GM12878 (cell line): ENCODE data around the gene MPV17. TPM values are rescaled to one million over a fixed set of nuclear protein-coding genes. Genes with fewer than 3 reads are reported as not detected.

Source experiments
- ATAC-seq: fragments of 200-7000 bp; cut with Tn5 transposase; 3 replicates; pipeline ENCODE4 v1.9.1; 2020; ENCODE audit warnings: mild to moderate bottlenecking, moderate library complexity
- BruUV-seq: library from RNA; stranded (reverse); fragments of 400-500 nt; replicated peaks from 2 replicates; lab custom pipeline; 2021; lab: Mats Ljungman, UMichigan
- CTCF ChIA-PET: fragments of 300-600 bp; sonication (Branson Sonifier 250); formaldehyde crosslinking; extraction: SDS; loops from one replicate; lab custom pipeline; 2021; ENCODE audit warnings: inconsistent platforms; lab: Yijun Ruan, JAX
- POLR2A ChIA-PET: fragments of 350-600 bp; formaldehyde crosslinking; extraction: SDS; loops from one replicate; lab custom pipeline; 2021; ENCODE audit warnings: inconsistent platforms; lab: Charles Lee
- RAD21 ChIA-PET: fragments of 300-600 bp; sonication (Branson Sonifier 250); formaldehyde crosslinking; loops from one replicate; lab custom pipeline; 2023; ENCODE audit warnings: antibody characterized with exemption; ENCODE audit not compliant: unreplicated experiment; lab: Charles Lee
- SMC1A ChIA-PET: fragments of 300-600 bp; sonication (Branson Sonifier 250); formaldehyde crosslinking; loops from one replicate; lab custom pipeline; 2023; ENCODE audit not compliant: unreplicated experiment, uncharacterized antibody; lab: Charles Lee
- DNase-seq: peaks from one replicate; pipeline ENCODE4 v3.0.0-alpha.2; 2011; ENCODE audit warnings: low read depth, low spot score
- FAIRE-seq: peaks from 3 replicates; lab custom pipeline; 2011; peaks lifted over from hg19 to GRCh38; lab: Jason Lieb, UNC
- H2AFZ ChIP-seq: 2 replicates; pipeline ENCODE4 v1.6.0; 2011; ENCODE audit warnings: low read depth, low read length, control low read depth; ENCODE audit not compliant: control insufficient read depth
- H3K27ac ChIP-seq: 2 replicates; pipeline ENCODE4 v1.5.1; 2011; ENCODE audit warnings: control low read depth; ENCODE audit not compliant: control insufficient read depth, insufficient read depth
- H3K27me3 ChIP-seq, 2 experiments: replicated peaks in 1 of 2; 2 replicates each; pipeline versions ENCODE4 v1.6.0 to v1.6.1; 2011; ENCODE audit warnings: low read length in 1 of 2; ENCODE audit not compliant: control insufficient read depth in 2 of 2, insufficient read depth in 2 of 2
- H3K36me3 ChIP-seq, 2 experiments: 2 replicates each; pipeline ENCODE4 v1.5.1; 2011; ENCODE audit warnings: low read length in 1 of 2; ENCODE audit not compliant: control insufficient read depth in 2 of 2, insufficient read depth in 2 of 2
- H3K4me1 ChIP-seq: 2 replicates; pipeline ENCODE4 v1.6.1; 2011; ENCODE audit warnings: mild to moderate bottlenecking, low read length, moderate library complexity, mixed read lengths; ENCODE audit not compliant: control insufficient read depth, insufficient read depth
- H3K4me2 ChIP-seq: 2 replicates; pipeline ENCODE4 v1.6.0; 2011; ENCODE audit warnings: control low read depth; ENCODE audit not compliant: control insufficient read depth, insufficient read depth
- H3K4me3 ChIP-seq: fragments of 200-600 bp; sonication (generic); 2 replicates; pipeline ENCODE4 v1.5.1; 2016
- H3K79me2 ChIP-seq: 2 replicates; pipeline ENCODE4 v1.6.0; 2011; ENCODE audit warnings: low read length; ENCODE audit not compliant: control insufficient read depth, insufficient read depth
- H3K9ac ChIP-seq: 2 replicates; pipeline ENCODE4 v1.8.0; 2011; ENCODE audit warnings: low read length, control low read depth, mixed read lengths; ENCODE audit not compliant: control insufficient read depth, insufficient read depth
- H3K9me3 ChIP-seq: replicated peaks from 3 replicates; pipeline ENCODE4 v1.5.1; 2011; ENCODE audit warnings: mild to moderate bottlenecking, low read length; ENCODE audit not compliant: control insufficient read depth, insufficient read depth
- H4K20me1 ChIP-seq: 2 replicates; pipeline ENCODE4 v1.6.0; 2011; ENCODE audit not compliant: control insufficient read depth, insufficient read depth
- ZBTB11 ChIP-seq: fragments of 450-650 bp; formaldehyde crosslinking; IDR thresholded peaks from 2 replicates; pipeline ENCODE4 v1.5.0; 2022; ENCODE audit warnings: mild to moderate bottlenecking, missing genetic modification characterization
- WGBS: methylation state at CpG from one replicate; pipeline ENCODE4 v1.1.6; 2016; ENCODE audit warnings: low lambda C conversion rate; ENCODE audit not compliant: insufficient replicate concordance, insufficient coverage; ENCODE audit errors: missing lambda C conversion rate; 5-methylcytosine and 5-hydroxymethylcytosine counted together
- in situ Hi-C: fragments of 300-500 bp; cut with MboI; formaldehyde crosslinking; loops from 9 replicates; pipeline ENCODE4 v1.14.3; 2018; ENCODE audit warnings: mixed read lengths
- intact Hi-C: fragments of 100-400 bp; cut with micrococcal nuclease; formaldehyde crosslinking; loops from one replicate; pipeline ENCODE4 v1.14.2; 2022; ENCODE audit not compliant: unreplicated experiment
- polyA plus RNA-seq, 11 experiments: library from polyadenylated mRNA; depleted of rRNA in 4 of 11; unstranded in 6 of 11; stranded (reverse) in 5 of 11; fragments of >200 nt; fragmentation: Nextera tagmentation in 4 of 11; fragmentation: Illumina TruSeq in 1 of 11; extraction: Ambion mirVana in 4 of 11; extraction: Trizol in 1 of 11; gene quantifications; 1 replicate in 1 of 11; 2 replicates in 10 of 11; pipeline versions ENCODE4 v1.2.1 to v1.2.3, GENCODE V29; 2011 to 2016; ENCODE audit warnings: inconsistent platforms in 2 of 11, missing spikeins in 2 of 11, low read depth in 1 of 11
- total RNA-seq, 4 experiments: library from RNA; depleted of rRNA in 3 of 4; stranded (reverse); fragments of >200 nt in 3 of 4; fragmentation: Illumina TruSeq in 1 of 4; extraction: Trizol in 1 of 4; gene quantifications; 2 replicates each; pipeline versions ENCODE4 v1.2.1 to v1.2.3, GENCODE V29; 2013 to 2021

The MPV17 gene
- total and polyA plus RNA-seq, 10 of the 15 experiments (the other 5 are each of a cell fraction or from before 2014, with no cell fraction given) = 63.4 to 143 (median 89.0) TPM

- CTCF ChIA-PET = interaction anchor here (1.4 to 3.7 kb wide), 7 partner anchors 18 to 205 kb away, joined by 3 to 60 read pairs (median 12); partner anchors contain the start of gene MPV17
- 79% methylated on average over 13 of the region's 13 CpGs for WGBS
Observed at GRCh38 chr2:27304488-27305240, 18.2 kb downstream of the MPV17 start.

More at GRCh38 chr2:27304488-27305240, 18.2 kb downstream of the MPV17 start:
- ChIA-PET SMC1A (interaction anchor here (2.4 kb wide), 1 partner anchor 25 kb away, joined by 17 read pairs; no protein-coding TSS in a partner anchor), RAD21 (no interaction called here), POLR2A (interaction anchor here (0.5 kb wide), 1 partner anchor 256 kb away, joined by 9 read pairs; no protein-coding TSS in a partner anchor)
- H3K4me2 ChIP-seq = no peak overlapping the region
- H3K9me3 ChIP-seq = no peaks in the 10 kb centered on the region; the same call in 2 of the 3 replicates
- DNase-seq = no peak
- H4K20me1 ChIP-seq = no peaks in the 10 kb centered on the region
- no peak overlapping the region for H2AFZ ChIP-seq
- H3K27ac ChIP-seq = no peak overlapping the region
- no peak for TF ChIP-seq ZBTB11 (CRISPR knock-in tag)
- no peaks in the 10 kb centered on the region for H3K4me1 ChIP-seq
- ATAC-seq = no peak
- no peak overlapping the region for H3K4me3 ChIP-seq
- H3K9ac ChIP-seq = no peak overlapping the region
- BruUV-seq = no TSS peak
- H3K36me3 ChIP-seq = no peaks in the 10 kb centered on the region
- intact Hi-C loops (loop anchor here (5.0 kb wide), 1 partner anchor 342 kb away; no protein-coding TSS in a partner anchor), in situ Hi-C loops (no loop called here)
- H3K79me2 ChIP-seq = no peaks in the 10 kb centered on the region
- no peaks in the 10 kb centered on the region; a peak in 1 of 4 replicates for H3K27me3 ChIP-seq
- FAIRE-seq = no peak
